GM12891 (cell line): Measurements from ENCODE around the gene REX1BD.
"Not testable (repeated sequence)": the region's sequence is repeated elsewhere in the genome, so short reads cannot be mapped to it uniquely, and the experiment has no call there.

Experiments used
- DNase-seq: peaks from one replicate; pipeline ENCODE4 v3.0.0; 2011; ENCODE audit warnings: low spot score; ENCODE audit not compliant: insufficient read length
- FAIRE-seq: peaks from 2 replicates; lab custom pipeline; 2011; peaks lifted over from hg19 to GRCh38; lab: Jason Lieb, UNC
- PAX5 ChIP-seq: IDR thresholded peaks from 2 replicates; pipeline ENCODE4 v1.6.1; 2011; ENCODE audit warnings: low read length, moderate library complexity, mild to moderate bottlenecking; ENCODE audit not compliant: insufficient read depth, severe bottlenecking
- POLR2A ChIP-seq: IDR thresholded peaks from 2 replicates; pipeline ENCODE4 v1.6.1; 2011; ENCODE audit warnings: low read depth, low read length, control low read depth
- POLR2AphosphoS5 ChIP-seq: IDR thresholded peaks from 2 replicates; pipeline ENCODE4 v1.6.1; 2011; ENCODE audit warnings: low read depth, low read length, control low read depth
- POU2F2 ChIP-seq: IDR thresholded peaks from 2 replicates; pipeline ENCODE4 v1.6.1; 2011; ENCODE audit warnings: low read depth, mild to moderate bottlenecking, control low read depth, low read length, moderate library complexity
- SPI1 ChIP-seq: IDR thresholded peaks from 2 replicates; pipeline ENCODE4 v1.6.1; 2011; ENCODE audit warnings: low read depth, low read length, control low read depth
- TAF1 ChIP-seq: IDR thresholded peaks from 2 replicates; pipeline ENCODE4 v1.6.1; 2011; ENCODE audit warnings: low read depth, low read length, control low read depth

Gene REX1BD

DNA sequence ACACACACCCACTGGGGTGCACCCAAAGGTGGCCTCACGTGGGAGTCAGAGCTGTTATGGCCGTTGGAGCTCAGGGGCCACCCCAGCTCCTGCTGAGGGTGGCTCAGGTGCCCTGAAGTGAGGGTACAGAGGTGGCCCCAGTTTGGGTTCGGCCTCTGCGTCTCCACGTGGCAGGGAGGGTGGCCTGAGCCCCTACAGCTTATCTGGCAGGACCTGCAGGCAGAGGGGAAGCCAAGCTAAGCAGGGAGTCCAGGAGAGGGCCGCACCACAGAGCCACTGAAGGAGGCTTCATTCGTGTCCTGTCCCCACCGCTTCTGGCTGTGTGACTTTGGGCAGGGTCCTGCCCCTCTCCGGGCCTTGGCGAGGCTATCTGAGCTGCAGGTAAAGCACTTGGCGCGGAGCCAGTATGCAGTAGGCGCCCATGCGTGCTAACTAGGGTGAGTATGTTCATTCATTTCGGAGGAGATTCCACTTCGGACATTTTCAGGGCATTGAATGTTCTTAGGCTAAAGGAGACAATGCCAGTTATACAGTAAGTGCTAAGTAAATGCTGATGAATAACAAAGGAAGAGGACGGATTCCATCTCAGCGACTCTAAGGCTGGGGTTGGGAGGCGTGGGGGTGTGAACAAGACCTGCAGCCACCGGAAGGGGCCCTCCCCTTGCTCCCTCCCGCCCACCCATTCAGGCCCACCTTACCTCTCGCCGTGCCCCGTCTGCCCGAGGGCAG lies 4.9 kb downstream of the REX1BD start:
- DNase-seq, result no peak
- TF ChIP-seq POU2F2, result no peak
- TF ChIP-seq TAF1, result no peak
- no peak for TF ChIP-seq SPI1
- no peak for TF ChIP-seq POLR2AphosphoS5
- no peak for TF ChIP-seq POLR2A
- TF ChIP-seq PAX5, result no peak
- no peak for FAIRE-seq

DNA sequence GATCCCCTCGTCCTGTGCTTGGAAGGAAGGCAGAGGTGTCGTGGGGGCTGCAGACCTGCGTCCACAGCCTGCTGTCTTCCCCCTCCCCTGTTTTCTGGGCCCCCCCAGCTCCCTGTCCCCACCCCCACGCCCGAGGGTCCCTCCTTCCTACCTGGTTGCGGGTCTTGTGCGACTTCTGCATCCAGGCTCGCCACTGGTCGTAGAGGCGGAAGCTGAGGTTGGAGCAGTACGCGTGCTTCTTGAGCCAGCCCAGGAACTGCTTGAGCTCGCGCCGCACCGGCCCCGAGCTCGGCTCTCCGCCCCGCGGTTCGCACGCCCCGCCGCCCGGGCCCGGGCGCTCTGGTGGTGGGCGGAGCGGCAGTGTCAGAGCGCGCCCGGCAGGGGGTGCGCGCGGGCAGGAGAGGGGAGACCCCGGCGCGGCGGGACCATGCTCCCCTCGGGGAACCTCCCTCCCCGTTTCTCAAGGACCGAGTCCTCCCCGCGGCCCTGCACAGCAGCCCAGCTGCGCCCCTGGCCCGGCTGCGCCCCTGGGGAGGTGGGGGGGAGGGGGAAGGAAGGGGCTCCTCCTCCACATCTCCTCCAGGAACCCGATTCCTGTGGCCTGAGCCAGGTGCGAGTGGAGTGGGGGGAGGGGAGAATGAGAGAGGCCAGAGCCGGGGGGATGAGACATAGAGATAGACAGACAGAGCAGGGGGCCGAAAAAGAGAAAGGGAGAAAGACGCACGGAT lies 5.7 kb downstream of the REX1BD start:
- peak; percentile 90 for FAIRE-seq
- peak; percentile 97 for DNase-seq
- TF ChIP-seq PAX5 (no peak), POLR2A (no peak), POU2F2 (no peak), SPI1 (no peak), TAF1 (no peak), POLR2AphosphoS5 (no peak)

DNA sequence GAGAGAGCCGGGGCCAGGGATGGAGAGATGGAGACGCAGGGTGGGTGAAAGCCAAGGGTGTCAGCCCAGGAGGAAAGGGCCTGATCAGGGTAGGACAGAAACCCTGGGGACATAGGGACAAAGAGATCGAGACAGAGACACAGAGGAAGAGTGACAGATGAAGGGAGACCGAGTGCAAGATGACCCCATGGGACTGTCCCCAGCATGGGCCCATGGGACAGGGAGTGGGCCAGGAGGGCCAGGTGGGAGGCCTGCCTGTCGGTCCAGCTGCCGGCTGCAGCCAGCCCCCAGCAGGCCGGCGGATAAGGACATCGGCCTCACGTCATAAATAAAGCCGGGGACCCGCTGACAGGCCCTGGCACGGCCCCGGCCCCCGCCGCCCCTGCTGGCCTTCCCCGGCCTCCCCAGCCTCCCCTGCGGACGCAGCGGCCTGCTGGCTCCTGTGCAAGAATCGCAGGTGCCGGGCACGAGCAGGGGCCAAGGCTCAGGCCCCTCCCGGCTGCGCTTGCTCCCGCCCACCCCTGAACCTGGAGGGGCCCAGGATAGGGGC lies 6.3 kb downstream of the REX1BD start:
- TF ChIP-seq POLR2AphosphoS5 (no peak), POU2F2 (no peak), POLR2A (no peak), SPI1 (no peak), PAX5 (no peak), TAF1 (no peak)
- no peak for DNase-seq
- no peak for FAIRE-seq

DNA sequence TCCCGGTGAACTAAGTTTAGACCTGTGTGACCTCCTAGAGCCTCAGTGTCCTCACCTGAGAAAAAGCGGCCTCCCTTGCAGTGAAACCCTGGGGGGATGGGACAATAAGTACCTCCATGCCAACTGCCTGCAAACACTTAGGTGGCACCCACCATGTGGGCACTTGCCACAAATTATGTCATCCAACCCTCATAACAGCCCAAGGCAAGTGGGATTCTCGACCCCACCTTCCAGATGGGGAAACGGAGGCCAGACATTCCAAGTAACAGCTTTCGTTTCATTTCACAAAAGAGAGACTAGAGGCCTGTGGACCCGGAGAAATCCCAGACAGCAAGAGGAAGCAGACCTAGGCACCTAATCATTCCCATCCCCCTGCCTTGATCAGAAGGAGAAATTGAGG lies 6.9 kb downstream of the REX1BD start:
- TF ChIP-seq SPI1 (no peak), POU2F2 (no peak), TAF1 (no peak), POLR2AphosphoS5 (no peak), POLR2A (no peak), PAX5 (no peak)
- no peak for FAIRE-seq
- no peak for DNase-seq

DNA sequence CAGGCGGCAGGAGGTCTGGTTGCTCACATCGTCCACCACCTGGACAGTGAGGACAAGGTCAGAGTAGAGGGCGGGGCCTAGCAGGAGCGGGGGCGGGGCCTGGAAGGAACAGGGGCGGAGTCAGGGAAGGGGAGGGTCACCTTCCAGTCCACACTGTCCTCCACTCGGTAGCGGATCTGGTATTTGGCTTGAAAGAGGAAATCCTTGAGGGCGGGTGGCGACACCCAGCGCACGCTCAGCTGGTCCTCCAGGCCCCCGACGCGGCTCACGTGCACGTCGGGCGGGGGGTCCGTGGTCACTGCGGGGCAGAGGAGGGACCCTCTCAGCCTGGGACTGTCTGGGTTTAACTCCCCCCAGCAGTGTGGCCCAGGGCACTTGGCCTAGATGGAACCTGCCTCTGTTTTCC lies 8.2 kb downstream of the REX1BD start:
- TF ChIP-seq TAF1, result no peak
- no peak for TF ChIP-seq SPI1
- TF ChIP-seq POU2F2, result no peak
- no peak for TF ChIP-seq POLR2A
- no peak for FAIRE-seq
- DNase-seq, result no peak

DNA sequence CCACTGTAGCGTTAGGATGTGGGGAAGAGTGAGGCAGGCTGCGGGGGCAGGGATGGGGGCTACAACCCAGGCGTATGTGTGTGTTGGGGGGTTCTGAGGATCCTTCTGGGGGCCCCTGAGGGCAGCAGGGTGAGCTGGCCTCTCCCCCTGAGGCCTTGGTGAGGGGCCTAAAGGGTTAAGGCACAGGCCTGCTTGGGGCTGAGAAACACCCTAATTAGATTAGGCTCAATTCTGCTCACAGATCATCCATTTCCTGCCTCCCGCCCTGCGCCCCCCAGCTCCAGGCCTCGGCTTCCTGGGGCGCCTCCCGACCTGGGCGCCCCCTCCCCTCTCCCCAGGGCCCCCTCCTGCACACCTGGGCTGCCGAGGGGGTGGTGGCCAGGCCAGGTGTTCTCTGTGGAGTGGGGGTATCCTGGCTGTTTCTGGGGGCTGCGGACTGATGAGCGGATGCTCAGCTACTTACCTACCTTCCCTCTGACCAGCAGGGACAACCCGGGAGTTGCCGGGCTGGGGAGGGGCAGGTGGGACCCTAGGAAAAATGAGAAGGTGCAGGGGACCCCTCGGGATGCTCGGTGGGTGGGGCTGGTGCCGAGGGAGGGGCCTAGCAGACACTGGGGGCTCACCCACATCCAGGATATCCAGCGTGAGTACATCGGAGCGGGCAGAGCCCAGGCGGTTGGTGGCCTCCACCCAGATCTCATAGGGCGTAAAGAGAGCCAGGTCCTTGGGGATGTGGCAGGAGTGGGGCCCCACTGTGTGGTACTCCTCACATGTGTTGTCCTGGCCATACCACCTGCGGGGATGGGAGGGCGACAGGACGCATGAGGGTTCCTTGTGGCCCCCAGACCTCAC lies 9.4 kb downstream of the REX1BD start:
- no peak for DNase-seq
- TF ChIP-seq POLR2A (no peak), SPI1 (no peak), POLR2AphosphoS5 (no peak), TAF1 (no peak), POU2F2 (no peak), PAX5 (no peak)
- FAIRE-seq, result no peak

DNA sequence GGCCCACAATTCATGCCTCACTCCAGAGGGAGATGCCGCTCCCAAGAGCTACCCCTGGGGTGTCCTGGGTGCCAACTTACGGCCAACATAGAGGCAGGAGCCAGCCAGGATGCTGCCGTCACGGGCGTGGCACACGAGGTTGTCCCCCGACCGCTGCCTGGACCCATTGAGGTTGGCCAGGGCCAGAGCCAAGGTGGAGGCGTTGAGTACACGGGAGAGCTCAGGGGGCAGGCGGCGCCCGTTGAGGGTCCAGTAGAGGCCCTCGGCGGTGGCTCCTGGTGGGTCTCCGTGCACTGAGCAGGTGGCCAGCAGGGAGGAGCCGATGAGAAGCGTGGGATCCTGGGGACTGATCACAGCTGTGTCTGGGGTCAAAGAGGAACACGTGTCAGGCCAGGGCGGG lies 10.9 kb downstream of the REX1BD start:
- DNase-seq, result no peak
- no peak for FAIRE-seq
- TF ChIP-seq POLR2AphosphoS5 (no peak), TAF1 (no peak), PAX5 (no peak), POLR2A (no peak), SPI1 (no peak), POU2F2 (no peak)

DNA sequence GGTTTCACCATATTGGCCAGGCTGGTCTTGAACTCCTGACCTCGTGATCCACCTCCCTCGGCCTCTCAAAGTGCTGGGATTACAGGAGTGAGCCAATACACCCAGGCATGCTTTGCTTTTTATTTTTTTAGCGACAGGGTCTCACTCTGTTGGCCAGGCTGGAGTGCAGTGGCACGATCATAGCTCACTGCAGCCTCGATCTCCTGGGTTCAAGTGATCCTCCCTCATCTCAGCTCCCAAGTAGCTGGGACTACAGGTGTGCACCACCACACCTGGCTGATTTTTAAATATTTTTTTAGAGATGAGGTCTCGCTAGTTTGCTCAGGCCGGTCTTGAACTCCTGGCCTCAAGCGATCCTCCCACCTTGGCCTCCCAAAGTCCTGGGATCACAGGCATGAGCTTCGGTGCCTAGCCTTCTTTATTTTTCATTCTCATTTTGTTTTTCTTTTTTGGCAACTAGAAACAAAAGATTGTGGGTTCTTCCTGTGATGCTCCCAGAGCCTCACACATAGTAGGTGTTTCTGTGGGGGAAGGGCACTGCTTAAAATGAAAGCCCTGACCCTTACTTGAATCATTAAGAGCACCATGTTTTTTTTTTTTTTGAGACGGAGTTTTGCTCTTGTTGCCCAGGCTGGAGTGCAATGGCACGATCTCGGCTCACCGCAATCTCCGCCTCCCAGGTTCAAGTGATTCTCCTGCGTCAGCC lies 12.2 kb downstream of the REX1BD start:
- DNase-seq, FAIRE-seq: not testable (repeated sequence)

DNA sequence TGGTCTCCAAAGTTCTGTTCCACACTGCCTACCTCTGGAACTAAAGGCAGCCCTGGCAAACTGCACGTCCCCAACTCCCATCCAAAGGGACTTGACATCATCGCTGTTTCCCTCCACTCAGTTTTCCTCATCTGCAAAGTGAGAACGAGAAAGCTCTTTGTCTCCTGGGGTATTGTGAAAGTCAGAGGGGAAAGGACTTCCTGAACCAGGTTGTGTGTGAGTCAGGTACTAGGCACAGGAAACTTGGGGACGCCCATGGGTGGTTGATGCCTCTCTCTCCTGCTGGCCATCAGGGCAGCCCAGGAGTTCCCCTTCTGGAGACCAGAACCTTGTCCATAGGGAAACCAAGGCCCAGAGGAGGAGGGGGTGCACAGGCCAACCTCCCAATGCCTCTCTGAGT lies 13.3 kb downstream of the REX1BD start:
- no peak for TF ChIP-seq TAF1
- TF ChIP-seq POLR2A, result no peak
- no peak for TF ChIP-seq POU2F2
- no peak for TF ChIP-seq PAX5
- TF ChIP-seq POLR2AphosphoS5, result no peak
- TF ChIP-seq SPI1, result no peak
- no peak for DNase-seq
- FAIRE-seq, result no peak
